GM18873 (cell line): Measurements from ENCODE around the gene CES1.
"Not testable (repeated sequence)": the region's sequence is repeated elsewhere in the genome, so short reads cannot be mapped to it uniquely, and the experiment has no call there.

ENCODE experiments used
- ATAC-seq: cut with Tn5 transposase; IDR thresholded peaks from one replicate; pipeline ENCODE4 v1.9.1; 2021; ENCODE audit warnings: mild to moderate bottlenecking, moderate library complexity, moderate number of reproducible peaks; ENCODE audit not compliant: unreplicated experiment, low FRiP score

The CES1 gene

DNA sequence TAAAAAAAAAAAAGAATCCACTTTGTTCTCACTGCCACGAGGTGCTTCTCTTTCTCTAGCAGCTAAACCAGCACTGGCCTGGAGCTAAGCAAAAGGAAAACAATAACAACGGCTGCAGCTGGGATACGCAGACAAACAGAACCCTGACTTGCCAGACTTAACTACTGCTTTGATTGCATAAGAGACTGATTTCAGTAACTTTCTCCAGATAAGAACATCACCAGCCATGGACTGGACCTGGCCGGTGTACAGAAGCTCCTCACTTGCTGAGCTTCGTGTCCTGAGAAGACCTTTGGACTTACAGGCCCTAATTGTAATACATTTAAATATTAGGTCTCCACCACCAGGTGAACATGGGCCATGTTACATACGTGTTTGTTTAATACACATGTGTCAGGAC, 27.8 kb downstream of the CES1 start:
- ATAC-seq = not testable (repeated sequence)

GRCh38 chr16:55803681-55804080, 29.2 kb downstream of the CES1 start:
- not testable (repeated sequence) for ATAC-seq

- not testable (repeated sequence) for ATAC-seq
Measured at GRCh38 chr16:55792934-55793374, 39.9 kb downstream of the CES1 start.

DNA sequence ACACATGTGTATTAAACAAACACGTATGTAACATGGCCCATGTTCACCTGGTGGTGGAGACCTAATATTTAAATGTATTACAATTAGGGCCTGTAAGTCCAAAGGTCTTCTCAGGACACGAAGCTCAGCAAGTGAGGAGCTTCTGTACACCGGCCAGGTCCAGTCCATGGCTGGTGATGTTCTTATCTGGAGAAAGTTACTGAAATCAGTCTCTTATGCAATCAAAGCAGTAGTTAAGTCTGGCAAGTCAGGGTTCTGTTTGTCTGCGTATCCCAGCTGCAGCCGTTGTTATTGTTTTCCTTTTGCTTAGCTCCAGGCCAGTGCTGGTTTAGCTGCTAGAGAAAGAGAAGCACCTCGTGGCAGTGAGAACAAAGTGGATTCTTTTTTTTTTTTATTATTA, 41.4 kb downstream of the CES1 start:
- ATAC-seq = not testable (repeated sequence)

DNA sequence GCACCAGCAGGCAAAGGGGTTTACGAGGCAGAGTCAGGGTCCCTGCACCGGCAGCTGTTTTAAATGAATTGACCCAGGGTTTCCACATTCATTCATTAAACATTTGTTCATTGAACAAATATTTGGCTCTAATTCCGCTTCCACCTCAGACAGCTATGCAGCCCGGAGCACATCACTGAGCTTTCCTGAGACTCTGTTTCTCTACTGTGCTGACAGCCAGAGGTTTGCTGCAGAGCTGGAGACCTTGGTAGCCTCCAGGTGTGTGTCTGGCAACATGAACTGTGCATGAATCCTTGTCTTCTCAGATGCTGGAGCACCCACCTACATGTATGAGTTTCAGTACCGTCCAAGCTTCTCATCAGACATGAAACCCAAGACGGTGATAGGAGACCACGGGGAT, 42.7 kb downstream of the CES1 start:
- ATAC-seq = not testable (repeated sequence)

GRCh38 chr16:55782793-55783091, 50.2 kb downstream of the CES1 start:
- ATAC-seq = not testable (repeated sequence)

DNA sequence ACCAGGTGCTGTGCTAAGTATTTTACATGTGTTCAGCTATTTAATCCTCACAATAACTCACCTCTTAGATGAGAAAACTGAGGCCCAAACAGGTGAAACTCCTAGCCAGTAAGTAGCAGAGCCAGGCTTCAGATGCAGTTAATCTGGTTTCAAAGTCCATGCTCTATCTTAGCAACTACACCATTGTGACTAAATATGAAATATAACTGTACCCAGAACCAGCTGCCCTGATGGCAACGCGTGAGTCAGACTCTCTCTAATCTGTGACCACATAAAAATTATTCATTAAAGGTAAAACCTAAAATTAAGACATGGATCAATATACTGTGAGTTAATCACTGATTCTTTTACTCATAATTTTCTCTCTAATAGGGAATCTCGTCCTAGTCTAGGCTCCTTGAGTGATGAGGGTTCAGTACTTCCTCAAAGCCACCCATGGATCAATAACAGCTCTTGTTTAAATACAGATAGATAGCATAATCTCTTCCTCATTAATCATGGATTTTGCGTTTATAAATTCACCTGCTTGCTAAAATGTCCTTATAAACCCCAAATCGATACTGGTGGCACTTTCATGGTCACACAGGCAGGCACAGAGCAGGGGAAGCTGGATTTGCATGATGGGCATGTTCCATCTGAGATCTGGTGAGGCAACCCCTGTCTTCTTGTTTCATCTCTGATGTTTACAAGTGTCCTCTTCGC, 50.7 kb downstream of the CES1 start:
- not testable (repeated sequence) for ATAC-seq

- ATAC-seq = not testable (repeated sequence)
Measured at GRCh38 chr16:55781456-55781855, 51.4 kb downstream of the CES1 start.

- ATAC-seq = not testable (repeated sequence)
Measured at GRCh38 chr16:55780095-55780407, 52.8 kb downstream of the CES1 start.

DNA sequence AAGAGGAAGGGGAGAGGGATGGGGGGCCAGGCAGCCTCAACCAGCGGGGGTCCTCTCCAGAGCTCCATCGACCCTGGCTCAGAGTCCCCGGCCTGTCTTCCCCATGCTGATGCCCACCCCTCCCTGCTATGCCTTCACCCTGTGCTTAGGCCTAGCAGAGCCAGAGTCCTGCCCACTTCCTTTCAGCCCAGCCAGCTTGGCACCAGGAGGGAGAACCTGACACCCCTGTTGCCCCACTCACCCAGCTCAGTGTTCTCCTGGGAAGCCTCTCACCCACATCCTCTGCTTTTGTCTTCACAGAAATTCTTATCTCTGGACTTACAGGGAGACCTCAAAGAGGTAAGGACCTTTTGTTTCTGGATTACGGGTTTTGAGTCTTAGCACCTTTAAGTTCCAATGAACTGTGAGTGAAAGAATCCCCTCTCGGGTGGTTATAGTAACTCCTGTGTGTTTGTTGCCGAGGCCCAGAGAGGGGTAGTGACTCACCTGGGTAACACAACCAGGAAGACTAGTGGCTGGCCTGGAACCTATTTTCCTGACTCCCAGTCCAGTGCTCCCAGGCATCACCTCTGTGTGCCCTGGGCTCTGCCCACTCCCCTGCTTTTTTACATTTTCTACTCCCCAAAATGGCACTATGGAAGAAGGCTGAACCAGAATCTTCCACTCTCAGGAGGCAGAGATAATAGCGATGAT, 53.3 kb downstream of the CES1 start:
- ATAC-seq = no peak

GRCh38 chr16:55778757-55779156, 54.1 kb downstream of the CES1 start:
- ATAC-seq = no peak

GRCh38 chr16:55775857-55776256, 57.0 kb downstream of the CES1 start:
- no peak for ATAC-seq

GRCh38 chr16:55773859-55774549, 58.9 kb downstream of the CES1 start:
- no peak for ATAC-seq

DNA sequence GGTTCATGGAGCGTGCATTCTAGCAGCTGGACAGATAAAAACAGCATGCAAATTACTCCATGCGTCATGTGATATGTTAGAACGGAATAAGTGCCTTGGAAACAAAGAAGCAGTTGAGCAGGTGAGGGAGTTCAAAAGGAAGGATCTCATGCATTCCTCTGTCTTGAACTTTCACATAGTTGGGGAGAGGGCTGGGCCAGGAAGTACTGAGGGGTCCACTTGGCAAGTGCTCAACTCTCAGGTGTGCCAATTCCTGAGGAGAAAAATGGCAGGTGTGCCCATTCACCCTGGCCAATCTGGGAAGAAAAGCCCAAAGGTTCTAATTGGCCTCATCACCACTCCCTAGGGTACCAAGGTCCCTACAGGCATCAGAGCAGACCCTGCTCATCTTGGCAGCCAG, 67.7 kb downstream of the CES1 start:
- no peak for ATAC-seq

DNA sequence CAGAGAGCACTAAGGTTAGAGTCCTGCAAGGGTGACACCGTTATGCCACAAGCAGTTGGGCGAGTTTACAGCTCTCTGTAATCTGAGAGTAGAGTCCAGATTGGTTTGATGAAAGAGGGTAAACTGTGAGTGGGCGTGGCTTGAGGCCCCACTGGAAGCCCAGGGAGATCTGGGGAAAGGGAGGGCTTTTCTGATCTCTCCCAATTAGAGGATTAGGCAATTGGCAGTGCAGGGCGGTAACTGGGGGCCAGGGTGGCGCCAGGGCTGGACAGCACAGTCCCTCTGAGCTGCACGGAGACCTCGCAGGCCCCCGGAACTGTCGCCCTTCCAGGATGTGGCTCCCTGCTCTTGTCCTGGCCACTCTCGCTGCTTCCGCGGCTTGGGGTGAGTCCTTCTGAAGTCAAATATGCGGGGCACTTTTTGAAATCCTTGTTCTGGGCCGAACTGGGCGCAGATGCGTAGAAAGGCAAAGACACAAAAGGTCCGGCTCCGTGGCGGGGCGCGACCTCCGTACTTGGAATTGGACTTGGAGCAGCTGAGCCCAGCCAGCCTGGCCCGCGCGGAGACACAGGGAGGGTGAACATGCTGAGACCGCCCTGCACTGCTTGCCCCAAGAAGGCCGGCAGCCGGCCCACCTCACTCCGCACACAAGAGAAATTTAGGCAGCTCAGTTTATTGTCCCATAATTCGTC, 72.4 kb downstream of the CES1 start:
- no peak for ATAC-seq

- ATAC-seq = not testable (repeated sequence)
Measured at GRCh38 chr16:55759965-55760309, 73.0 kb downstream of the CES1 start.

- ATAC-seq = not testable (repeated sequence)
Measured at GRCh38 chr16:55757595-55758527, 75.0 kb downstream of the CES1 start.

DNA sequence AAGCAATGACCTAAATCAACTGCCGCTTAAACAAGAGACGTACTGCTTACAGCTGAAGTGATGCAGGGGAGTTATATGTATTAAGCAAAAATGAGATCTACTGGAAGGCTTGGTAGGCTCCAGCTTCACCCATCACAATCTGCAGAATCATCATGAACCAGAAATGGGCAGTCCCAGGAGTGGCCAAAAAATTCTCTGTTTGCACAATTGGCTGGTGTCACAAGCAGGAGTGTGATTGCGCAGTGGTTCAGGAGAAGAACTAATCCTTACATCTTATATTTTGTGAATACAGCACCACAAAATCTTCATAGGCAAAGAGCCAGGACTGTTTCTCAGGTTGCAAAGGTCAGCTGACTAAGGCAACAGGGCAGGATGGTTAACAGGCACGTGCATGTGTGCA, 75.9 kb downstream of the CES1 start:
- no peak for ATAC-seq

DNA sequence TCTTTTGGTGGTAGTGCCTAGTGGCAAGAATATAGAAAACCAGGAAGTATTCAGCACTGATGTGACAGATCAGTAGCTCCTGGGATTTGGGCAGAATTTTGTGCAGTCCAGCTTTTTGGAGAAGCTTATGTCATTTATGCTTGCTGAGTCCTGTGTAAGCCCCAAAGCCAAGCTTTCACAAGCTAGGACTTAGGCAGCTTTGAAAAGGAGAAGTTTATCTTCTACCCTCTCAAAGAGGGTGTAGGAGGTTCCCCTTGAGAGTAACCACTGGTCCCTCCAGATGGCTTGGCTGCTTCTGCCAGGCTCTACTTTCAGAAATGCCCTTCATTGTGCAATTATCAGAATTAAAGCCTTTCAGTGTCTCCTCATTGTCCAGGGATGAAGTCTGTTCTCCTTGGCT, 78.8 kb downstream of the CES1 start:
- no peak for ATAC-seq

DNA sequence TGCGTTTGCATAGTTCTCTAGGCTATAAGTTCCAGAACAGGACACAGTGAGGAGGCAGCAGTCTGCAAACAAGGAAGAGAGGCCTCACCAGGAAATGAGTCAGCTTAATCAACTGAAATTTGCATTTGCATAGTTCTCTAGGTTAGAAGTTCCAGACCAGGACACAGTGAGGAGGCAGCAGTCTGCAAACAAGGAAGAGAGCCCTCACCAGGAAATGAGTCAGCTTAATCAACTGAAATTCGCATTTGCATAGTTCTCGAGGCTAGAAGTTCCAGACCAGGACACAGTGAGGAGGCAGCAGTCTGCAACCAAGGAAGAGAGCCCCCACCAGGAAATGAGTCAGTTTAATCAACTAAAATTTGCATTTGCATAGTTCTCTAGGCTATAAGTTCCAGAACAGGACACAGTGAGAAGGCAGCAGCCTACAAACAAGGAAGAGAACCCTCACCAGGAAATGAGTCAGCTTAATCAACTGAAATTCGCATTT, 79.7 kb downstream of the CES1 start:
- not testable (repeated sequence) for ATAC-seq
